Activated CD8-positive, alpha-beta memory T cell treated with anti-CD3 and anti-CD28 coated beads, Interleukin-2, amount 50 U/mL, for 48 hours (primary cell): ENCODE measurements around the gene DNMBP.
"Not testable (repeated sequence)": the region's sequence is repeated elsewhere in the genome, so short reads cannot be mapped to it uniquely, and the experiment has no call there.

Experiments used
- DNase-seq: peaks from one replicate; pipeline ENCODE4 v3.0.0-alpha.2; 2020

The DNMBP gene

DNA sequence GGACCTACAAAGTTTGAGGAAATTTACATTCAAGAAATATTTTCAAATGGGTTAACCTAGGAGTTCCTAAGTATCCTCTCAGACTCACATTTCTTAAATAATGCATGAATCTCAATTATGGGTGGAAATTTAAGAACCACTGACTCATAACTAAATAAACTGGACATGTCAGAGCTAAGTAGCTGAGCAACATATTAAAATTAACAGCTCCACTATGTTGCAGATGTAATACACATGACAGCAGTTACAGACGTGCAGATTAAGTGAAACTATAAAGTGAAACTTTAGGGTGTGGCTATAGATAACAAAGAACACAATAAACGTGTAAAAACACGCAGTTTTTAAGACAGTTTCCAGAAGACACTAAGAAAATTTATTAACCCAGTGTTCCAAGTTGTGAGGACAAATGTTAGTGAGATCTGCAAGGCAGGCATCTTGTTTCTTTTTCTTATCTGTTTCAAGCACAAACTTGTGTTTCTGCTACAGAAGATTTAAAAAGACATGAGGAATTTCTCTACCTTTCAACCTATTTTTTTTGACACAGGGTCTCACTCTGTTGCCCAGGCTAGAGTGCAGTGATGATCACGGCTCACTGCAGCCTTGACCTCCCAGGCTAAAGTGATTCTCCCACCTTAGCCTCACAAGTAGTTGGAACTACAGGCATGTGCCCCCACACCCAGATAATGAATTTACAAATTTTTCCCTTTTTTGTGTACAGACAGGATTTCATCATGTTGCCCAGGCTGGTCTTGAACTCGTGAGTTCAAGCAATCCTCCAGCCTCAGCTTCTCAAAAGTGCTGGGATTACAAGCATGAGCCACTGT lies 25.3 kb downstream of the DNMBP start:
- no peak for DNase-seq

DNA sequence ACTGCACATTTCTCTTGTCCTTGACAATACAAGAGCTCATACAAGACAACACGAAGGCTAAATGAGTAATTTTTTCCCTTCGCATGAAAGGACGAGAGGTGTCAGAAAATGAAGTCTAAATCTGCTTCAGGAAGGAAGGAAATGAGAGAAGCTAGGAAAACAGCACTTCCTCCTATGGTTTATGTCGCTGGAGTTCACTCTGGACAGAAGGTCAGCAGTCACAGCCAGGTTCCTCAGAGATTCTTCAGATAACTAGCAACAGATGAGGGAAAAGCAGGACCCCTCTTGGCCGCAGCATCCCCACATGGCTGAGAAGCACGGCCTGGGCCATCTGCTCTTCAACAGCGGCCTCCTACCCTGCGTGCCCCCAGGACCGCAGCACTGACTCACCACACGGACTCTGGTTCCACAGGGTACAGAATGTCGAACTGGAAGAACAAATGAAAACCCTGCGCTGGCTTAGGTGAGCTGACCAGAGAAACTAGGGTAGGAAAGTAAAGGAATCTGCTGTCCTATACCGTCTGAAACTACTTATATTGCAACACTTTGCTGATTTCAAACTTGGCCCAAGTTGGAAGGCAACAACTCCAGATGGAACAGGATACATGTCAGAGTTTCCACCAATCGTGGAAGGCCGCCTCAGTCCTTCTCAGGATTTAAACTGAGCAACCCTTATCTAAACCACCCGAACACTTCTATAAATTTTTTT lies 26.3 kb downstream of the DNMBP start:
- DNase-seq, result no peak

GRCh38 chr10:99982728-99983127 lies 27.0 kb downstream of the DNMBP start:
- no peak for DNase-seq

DNA sequence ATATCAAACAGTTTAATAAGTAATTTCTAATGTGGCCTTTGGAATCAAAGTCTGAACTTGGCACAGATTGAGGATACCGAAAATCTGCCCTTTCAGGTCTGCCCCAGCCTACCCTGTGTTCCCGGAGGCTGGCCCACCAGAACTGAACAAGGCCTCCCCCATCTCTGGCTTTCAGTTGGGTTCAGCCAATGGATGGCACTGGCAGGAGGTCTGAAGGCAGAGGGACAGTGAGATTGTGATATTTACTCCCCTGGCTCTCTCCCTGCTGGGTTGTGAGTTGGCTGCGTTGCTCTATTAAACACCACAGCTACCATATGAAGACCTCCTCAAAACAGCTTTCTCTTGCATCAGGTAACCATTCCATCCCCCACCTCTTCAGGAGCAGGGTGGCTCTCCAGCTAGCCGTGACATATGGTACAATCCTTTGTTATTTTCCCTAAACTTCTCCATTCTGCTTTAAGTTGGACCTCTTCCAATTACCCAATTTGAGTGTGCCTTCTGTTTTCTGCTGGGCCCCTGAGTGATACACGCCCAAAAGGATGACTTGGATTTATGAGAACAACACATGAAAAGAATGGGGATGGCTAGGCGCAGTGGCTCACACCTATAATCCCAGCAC lies 28.1 kb downstream of the DNMBP start:
- no peak for DNase-seq

DNA sequence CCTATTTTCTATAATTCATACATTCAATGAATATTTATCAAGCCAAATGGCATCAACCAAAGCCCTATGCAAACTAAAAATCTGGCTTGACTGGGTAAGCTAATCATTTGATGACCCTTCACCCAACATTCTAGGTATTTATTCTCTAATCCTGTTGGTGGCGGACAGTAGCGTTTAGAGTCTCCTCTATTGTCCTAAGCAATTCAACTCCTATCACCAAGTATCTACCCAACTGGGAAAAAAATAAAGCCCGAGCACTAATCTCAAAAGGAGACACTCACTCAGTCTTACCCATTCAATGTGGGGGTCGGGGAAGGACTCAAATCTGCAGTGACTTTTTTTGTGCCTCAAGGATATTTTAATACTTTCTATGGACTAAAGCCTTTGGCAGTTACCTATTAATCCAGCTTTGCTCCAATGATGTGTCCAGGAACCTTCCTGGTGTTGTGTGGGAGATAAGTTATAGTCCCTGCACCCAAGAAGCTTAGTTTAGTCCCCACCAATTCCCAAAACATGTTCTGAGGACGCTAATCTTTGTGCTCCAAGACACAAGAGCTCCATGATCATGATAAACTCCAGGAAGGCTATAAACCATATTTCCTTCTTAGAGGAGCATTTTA lies 30.6 kb downstream of the DNMBP start:
- DNase-seq, result no peak

DNA sequence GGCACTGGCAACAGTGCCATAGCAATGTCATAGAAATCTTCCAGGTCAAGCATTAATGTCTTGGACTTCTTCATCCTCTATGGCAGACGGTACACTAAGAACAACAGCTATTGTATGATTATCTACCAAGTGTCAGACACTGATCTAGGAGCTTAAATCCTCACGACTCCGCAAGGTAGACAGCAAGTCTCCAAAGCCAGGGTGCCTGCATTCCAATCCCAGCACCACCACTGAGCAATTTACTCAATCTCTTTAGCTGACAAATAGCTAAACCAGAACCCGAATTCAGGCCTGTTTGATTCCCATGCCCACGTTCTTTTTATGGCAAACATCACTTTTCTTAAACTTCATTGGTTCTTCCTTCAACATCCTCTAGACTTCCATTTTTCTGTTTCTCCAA lies 31.8 kb downstream of the DNMBP start:
- no peak for DNase-seq

DNA sequence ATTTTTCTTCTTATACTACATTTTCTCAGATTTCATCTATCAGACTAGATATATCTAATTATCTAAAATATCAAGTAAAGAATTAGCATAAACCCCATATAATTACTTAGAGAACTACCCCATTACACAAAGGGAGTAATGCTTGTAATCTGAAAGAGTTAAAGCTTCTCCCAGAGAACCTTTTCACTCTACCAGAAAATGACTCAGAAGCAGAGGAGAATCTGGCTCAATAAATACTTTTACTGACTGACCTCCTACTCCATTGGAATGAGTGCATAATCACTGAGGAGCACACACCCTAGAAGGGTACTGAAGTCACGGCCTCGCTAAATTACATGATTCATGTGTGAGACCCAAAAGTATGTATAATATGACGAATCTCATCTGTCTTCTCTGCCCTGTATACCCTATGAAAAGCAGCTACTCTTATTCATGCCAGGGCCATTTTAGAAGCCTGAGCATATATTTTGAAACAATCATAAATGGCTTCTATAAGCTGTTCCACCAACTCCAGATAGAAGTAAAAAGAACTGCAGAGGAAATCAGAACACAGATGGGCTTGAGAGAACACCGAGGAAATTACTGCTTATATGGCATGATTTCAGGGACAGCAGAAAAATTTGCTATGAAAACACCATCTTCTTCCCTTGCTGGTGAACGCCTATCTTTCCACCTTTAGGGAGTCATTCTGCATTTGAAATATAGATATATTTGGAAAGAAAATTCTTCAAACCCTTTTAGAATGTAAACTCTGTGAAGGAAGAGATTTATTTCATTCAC lies 32.7 kb downstream of the DNMBP start:
- DNase-seq, result no peak

DNA sequence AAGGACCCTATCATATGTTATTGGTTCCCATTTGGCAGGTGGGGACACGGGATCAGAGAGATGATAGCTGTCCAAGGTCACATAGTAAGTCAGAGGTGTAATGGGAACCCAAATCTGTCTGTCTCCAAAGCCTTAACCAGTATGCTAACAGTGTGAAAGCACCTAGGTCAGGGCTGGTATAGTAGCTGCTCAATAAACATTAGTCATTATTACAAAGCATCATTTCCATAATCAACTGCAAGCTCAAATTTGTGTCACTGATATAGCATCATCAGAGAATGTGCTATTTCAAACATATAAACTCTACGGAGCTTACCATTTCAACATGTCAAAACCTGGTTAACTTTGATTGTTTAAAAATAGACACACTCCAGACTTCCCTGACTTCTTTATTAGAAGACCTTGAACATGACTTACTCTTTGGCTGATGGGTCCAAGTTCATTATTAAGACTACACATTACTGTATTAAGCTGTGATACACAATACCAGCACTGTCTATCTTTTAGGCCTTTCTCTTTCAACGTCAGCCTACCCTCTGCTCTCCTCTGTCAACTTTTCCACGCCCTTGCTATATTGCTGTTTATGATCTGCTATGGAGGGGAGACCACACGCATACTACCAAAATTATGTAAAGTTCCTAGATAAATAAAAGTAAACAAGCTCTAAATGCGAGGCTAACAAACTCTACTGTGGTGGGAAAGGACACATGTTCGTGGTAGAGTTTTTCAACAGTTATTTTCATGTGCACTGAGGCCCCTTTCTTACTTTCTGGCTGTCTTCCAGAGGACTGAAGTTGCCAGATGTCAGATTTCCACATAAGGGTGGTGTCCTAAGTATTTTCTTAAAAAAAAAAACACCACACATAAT lies 33.6 kb downstream of the DNMBP start:
- no peak for DNase-seq

GRCh38 chr10:99975106-99975829 lies 34.5 kb downstream of the DNMBP start:
- DNase-seq, result no peak

DNA sequence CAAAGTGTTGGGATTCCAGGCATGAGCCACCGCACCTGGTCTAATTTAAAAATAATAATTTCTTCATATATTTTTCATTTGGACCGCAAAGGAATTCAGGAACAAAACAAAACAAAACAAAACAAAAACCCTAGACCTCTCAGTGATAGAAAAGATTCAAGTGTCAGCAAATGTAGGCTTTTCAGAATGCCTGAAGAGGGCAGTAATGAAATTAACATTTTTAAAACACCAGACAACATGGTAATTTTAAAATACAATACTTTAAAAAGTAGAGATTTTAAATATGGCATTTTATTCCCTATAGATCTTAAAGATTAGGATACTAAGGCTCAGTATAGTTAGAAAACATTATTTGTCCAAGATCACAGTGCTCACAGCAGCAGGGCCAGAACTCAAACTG lies 36.6 kb downstream of the DNMBP start:
- DNase-seq, result no peak

GRCh38 chr10:99967961-99968360 lies 41.8 kb downstream of the DNMBP start:
- DNase-seq, result no peak

- DNase-seq, result no peak
Observed at GRCh38 chr10:99966306-99966705, 43.4 kb downstream of the DNMBP start.

- no peak for DNase-seq
Observed at GRCh38 chr10:99965700-99966099, 44.0 kb downstream of the DNMBP start.

DNA sequence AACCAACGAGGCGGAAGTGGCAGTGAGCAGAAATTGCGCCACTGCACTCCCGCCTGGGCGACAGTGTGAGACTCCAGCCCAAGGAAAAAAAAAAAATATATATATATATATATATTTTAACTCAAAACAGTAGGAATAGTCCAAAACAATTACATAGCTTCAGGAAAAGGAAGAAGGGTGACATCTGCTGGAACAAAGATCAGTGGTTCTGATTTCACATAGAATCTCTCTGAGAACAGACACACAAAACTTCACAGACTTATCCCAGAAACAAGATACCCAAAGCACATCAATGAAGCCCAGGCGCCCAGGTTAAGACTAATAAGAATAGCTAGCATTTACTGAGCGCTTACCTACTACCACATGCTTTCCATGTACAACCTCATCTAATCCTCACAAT lies 45.0 kb downstream of the DNMBP start:
- no peak for DNase-seq

DNA sequence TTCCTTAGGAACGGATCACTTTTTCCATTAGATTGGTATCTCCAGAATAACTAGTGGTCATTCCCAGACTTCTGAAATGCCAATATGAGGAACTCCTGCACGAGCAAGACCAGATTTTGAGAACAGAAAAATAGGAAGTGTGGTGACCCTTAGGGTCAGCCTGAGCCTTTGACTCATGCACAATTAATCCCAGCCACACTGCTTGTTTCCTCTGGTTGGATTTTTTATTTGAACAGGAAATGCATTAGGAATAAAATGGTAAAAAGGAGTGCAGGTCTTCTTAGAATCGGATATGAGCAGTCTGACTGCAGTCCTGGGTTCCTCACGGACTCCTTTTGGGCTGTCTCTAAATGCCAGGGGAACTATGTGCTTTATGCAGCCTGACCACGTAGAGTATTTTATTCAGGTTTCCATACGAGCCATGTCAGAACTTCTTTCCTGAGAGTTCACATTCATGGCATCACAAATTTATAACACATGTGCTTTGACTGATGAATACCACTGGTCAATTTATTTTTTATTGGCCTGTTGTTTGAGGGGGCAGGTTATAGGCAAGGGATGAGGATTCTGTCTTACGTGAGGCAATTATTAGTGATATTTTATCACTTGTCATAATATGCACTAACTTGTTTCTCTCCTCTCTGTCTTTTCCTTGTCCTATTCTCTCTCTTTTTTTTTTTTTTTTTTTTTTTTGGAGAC lies 46.1 kb downstream of the DNMBP start:
- not testable (repeated sequence) for DNase-seq

- no peak for DNase-seq
Observed at GRCh38 chr10:99958806-99959205, 50.9 kb downstream of the DNMBP start.

DNA sequence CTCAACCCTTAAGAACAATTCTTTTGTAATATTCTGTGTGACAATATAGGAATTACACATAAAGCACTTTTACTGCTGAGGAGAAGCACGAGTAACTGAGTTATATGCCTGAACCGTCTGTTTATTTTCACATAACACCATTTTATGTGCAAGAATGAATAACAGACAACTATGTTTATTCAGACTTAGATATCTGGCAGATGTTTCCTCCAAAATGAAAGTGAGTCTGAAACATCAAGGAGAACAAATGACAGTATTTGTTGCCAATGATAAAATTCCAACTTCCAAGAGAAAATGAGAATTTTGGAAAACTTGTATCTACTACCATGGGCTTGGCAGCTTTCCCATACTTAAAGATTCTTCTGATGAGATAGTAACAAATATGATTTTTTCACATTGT lies 51.4 kb downstream of the DNMBP start:
- no peak for DNase-seq

DNA sequence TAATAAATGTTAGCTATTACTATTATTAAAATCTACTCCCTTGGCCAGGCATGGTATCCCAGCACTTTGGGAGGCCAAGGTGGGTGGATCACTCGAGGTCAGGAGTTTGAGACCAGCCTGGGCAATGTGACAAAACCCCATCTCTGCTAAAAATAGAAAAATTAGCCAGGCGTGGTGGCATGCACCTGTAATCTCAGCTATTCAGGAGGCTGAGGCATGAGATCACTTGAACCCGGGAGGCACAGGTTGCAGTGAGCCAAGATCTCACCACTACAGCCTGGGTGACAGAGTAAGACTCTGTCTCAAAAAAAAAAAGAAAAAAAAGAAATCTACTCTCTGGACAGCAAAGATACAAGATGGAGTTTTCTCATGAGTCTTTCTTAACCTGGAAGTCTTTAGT lies 56.2 kb downstream of the DNMBP start:
- not testable (repeated sequence) for DNase-seq

DNA sequence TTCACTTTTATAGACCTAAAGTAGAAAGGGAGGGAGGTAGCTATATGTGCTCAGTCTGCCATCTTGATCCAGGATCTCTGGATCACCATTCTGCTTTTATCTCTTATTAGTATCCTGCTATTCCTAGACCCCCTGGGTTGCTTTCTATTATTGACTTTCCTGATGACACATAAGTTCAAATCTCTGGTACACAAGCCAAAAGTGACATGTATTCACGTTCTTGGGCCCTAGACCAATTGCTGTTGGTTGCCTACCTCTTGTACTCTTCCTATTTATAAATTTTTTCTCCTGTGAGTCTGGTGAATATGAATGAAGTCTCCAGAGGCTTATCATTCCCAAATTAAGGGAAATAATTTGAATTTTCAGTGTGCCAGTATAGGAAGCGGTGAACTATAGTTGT lies 56.9 kb downstream of the DNMBP start:
- DNase-seq, result no peak

DNA sequence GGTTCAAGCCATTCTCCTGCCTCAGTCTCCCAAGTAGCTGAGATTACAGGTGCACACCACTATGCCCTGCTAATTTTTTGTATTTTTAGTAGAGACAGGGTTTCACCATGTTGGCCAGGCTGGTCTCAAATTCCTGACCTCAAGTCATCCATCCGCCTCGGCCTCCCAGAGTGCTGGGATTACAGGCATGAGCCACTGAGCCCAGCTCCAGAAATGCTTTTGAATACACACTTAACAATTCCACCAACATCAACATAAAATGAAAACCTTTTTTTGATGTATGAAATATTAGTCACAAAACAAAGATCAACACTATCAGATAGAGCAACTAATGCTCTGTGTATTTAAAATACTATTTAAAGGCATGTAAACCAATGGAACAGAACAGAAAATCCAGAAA lies 63.7 kb downstream of the DNMBP start:
- DNase-seq, result not testable (repeated sequence)
